Measurements from ENCODE around the gene CD81.
"Not testable (repeated sequence)": the region's sequence is repeated elsewhere in the genome, so short reads cannot be mapped to it uniquely, and the experiment has no call there.

CD81 gene

GRCh38 chr11:2357651-2358050 is 19.5 kb upstream of the CD81 start:
- not testable (repeated sequence) for DNase-seq

DNA sequence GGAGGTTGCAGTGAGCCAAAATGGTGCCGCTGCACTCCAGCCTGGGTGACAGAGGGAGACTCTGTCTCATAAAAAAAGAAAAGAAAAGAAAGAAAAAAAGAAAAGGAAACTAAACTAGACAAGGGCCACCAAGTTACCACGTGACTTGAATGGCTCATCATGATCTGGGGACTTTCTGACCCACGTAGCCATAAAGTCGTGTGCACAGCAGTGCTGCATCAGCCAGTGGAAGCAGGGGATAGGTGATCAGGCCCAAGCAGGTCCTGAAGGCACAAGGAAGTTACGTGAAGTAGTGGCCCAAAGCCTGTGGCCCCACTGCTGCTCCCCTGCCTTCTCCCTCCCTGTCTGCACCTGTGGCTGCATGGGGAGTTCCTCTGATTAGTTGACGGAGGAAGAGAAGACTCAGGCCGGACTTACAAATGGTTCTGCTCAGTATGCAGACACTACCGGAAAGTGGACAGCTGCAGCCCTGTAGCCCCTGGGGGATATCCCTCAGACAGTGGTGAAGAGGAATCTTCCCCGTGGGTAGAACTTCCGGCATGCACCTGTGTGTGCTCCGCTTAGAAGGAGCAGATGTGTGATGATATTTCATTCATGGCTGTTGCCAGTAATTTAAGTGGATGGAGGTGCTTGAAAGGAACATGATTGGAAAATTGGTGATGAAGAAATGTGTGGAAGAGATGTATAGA is 18.2 kb upstream of the CD81 start:
- no peak for DNase-seq

- no peak for DNase-seq
Observed at GRCh38 chr11:2359557-2359956, 17.6 kb upstream of the CD81 start.

DNA sequence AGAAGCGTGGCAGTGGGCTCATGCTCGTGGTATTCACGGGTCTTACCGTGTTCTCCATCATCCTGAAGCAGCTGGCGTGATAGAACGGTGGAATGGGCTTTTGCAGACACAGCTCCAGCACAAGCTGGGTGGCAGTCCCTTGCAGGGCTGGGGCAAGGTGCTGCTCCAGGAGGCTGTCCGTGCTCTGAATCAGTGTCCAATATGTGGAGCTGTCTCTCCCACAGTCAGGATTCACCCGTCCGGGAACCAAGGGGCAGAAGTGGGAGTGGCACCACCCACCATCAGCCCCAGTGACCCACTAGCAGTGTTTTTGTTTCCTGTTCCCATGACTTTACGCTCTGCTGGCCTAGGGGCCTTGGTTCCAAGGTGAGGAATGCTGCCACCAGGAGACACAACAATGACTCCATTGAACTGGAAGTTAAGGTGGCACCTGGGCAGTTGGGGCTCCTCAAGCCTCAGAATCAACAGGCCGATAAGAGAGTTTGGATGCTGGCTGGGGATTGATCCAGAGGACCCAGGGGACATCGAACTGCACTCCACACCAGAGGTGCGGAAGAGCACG is 16.9 kb upstream of the CD81 start:
- no peak for DNase-seq

GRCh38 chr11:2361565-2361964 is 15.5 kb upstream of the CD81 start:
- no peak for DNase-seq

DNA sequence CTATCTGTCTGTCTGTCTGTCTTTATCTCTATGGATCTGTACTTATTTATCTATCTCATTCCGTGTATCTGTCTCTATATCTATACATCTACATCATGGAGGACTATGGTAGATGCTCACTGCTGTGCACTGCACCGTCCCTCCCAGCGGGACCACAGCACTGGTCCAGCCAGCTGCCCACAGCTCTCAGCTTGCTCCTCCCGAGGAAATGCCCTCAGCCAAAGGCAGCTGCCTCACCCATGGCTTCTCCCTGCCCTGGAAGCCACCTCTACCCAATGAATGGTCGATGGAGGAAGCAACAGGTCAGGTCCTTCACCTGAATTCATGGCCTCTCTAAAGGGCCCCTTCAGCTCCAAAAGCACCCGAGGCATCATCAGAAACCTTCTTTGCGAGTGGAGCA is 14.7 kb upstream of the CD81 start:
- no peak for DNase-seq

GRCh38 chr11:2363130-2363529 is 14.0 kb upstream of the CD81 start:
- DNase-seq, result no peak

- no peak for DNase-seq
Observed at GRCh38 chr11:2363577-2364370, 13.3 kb upstream of the CD81 start.

DNA sequence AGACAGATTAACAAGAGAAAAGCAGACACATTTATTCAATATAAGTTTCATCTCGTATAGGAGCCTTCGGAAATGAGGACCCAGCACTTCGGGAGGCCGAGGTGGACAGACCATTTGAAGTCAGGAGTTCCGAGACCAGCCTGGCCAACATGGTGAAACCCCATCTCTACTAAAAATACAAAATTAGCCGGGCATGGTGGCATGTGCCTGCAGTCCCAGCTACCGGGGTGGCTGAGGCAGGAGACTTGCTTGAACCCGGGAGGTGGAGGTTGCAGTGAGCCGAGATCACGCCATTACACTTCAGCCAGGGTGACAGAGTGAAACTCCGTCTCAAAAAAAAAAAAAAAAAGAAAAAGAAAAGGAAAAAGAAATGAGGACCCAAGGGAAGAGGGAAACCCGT is 12.7 kb upstream of the CD81 start:
- DNase-seq, result not testable (repeated sequence)

DNA sequence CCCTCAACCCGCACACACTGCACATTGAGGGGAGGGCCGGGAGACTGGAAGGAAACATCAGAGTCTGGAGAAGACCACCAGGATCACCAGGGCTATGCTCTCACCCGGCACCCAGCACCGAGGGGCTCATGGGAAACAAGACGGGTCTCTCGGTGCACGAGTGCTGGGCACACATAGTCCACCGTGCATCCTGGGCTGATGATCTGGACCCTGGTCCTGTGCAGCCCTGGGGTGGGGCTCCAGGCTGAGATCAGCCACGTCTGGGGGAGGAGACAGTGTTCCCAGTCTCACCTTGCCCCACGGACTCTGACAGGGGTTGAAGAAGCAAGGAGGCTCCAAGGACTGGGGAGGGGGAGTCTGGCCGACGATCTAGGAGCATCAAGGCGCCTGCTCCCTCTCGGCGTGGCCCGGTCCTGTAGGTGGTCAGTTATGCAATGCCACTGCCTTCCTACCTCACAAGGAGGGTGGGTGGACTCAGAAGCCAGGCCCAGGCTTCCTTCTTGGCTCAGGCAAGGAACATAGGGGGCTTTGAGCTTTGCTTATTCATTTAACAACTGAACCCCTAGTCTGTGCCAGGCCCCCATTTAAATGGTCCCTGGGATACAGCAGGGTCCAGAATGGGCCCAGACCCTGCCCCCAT is 11.4 kb upstream of the CD81 start:
- DNase-seq, result no peak

GRCh38 chr11:2366276-2366675 is 10.8 kb upstream of the CD81 start:
- DNase-seq, result no peak

GRCh38 chr11:2366733-2367132 is 10.4 kb upstream of the CD81 start:
- DNase-seq, result no peak

GRCh38 chr11:2367266-2368160 is 9.6 kb upstream of the CD81 start:
- DNase-seq, result no peak

- DNase-seq, result no peak
Observed at GRCh38 chr11:2368178-2368850, 8.8 kb upstream of the CD81 start.

GRCh38 chr11:2368851-2369180 is 8.3 kb upstream of the CD81 start:
- DNase-seq, result no peak

- no peak for DNase-seq
Observed at GRCh38 chr11:2369320-2369719, 7.8 kb upstream of the CD81 start.

GRCh38 chr11:2369896-2370295 is 7.2 kb upstream of the CD81 start:
- DNase-seq, result no peak

GRCh38 chr11:2374456-2375201 is 2.5 kb upstream of the CD81 start:
- DNase-seq, result no peak

DNA sequence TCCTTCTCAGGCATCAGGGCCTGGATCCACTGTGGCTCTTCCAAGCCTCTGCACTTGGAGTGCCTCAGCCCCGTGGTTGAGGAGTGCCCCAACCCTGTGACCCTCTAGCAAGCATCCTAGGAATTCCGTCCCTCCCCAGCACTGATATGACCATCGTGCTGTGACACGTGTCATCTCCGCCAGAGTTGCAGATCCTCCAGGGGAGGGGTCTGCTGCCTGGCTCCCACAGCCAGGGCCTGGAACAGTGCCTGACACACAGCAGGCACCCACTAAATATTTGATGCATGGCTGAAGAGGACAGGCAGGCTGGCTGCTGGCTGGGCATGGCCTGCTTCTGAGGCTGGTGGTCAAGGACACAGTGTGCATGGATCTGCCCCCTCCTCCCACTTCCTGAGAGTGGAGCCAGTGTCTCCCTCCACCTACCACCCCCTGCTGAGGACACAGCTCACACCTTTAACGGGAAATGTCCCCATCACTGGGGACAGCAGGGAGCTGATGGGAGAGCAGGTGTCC is 1.7 kb upstream of the CD81 start:
- DNase-seq, result no peak

GRCh38 chr11:2375964-2376551 is 1.1 kb upstream of the CD81 start:
- DNase-seq, result no peak
